SK-N-SH treated with all-trans-retinoic acid at 6 μM for 48 hours (cell line): Measurements from ENCODE around the gene YIPF1.
"Not testable (repeated sequence)": the region's sequence is repeated elsewhere in the genome, so short reads cannot be mapped to it uniquely, and the experiment has no call there.

Source experiments
- ATAC-seq: fragments of 200-7000 bp; cut with Tn5 transposase; 3 replicates; pipeline ENCODE4 v1.9.1; 2020; ENCODE audit warnings: mild to moderate bottlenecking, moderate library complexity
- ARNTL ChIP-seq: fragments of 450-650 bp; formaldehyde crosslinking; IDR thresholded peaks from 2 replicates; pipeline ENCODE4 v1.5.0; 2020; ENCODE audit warnings: low read depth, mild to moderate bottlenecking, moderate library complexity, borderline replicate concordance
- BACH2 ChIP-seq: fragments of 250-450 bp; sonication (Bioruptor Pico); IDR thresholded peaks from 2 replicates; pipeline ENCODE4 v1.9.0; 2021; ENCODE audit warnings: mild to moderate bottlenecking, borderline replicate concordance
- CREB5 ChIP-seq: fragments of 250-450 bp; sonication (Bioruptor Pico); IDR thresholded peaks from 2 replicates; pipeline ENCODE4 v1.5.1; 2020; ENCODE audit warnings: low read depth, mild to moderate bottlenecking, moderate library complexity
- CSDC2 ChIP-seq: fragments of 250-450 bp; sonication (Bioruptor Pico); IDR thresholded peaks from 2 replicates; pipeline ENCODE4 v1.5.0; 2020; ENCODE audit warnings: mild to moderate bottlenecking, moderate library complexity
- CSRNP3 ChIP-seq: fragments of 250-450 bp; sonication (Bioruptor Pico); IDR thresholded peaks from 2 replicates; pipeline ENCODE4 v1.5.1; 2021; ENCODE audit warnings: mild to moderate bottlenecking, moderate library complexity
- ESRRG ChIP-seq: fragments of 250-450 bp; sonication (Bioruptor Pico); IDR thresholded peaks from 2 replicates; pipeline ENCODE4 v1.6.1; 2021; ENCODE audit warnings: mild to moderate bottlenecking
- GLIS3 ChIP-seq: fragments of 250-450 bp; sonication (Bioruptor Pico); IDR thresholded peaks from 2 replicates; pipeline ENCODE4 v1.5.0; 2020; ENCODE audit warnings: mild to moderate bottlenecking, moderate library complexity
- ISL1 ChIP-seq: fragments of 250-450 bp; sonication (Bioruptor Pico); IDR thresholded peaks from 2 replicates; pipeline ENCODE4 v2.1.2; 2022; ENCODE audit warnings: mild to moderate bottlenecking, moderate library complexity
- OSR1 ChIP-seq: fragments of 250-450 bp; sonication (Bioruptor Pico); IDR thresholded peaks from 2 replicates; pipeline ENCODE4 v1.8.0; 2022; ENCODE audit warnings: moderate library complexity, mild to moderate bottlenecking, inconsistent platforms
- PATZ1 ChIP-seq: fragments of 250-450 bp; sonication (Bioruptor Pico); IDR thresholded peaks from 2 replicates; pipeline ENCODE4 v1.8.0; 2020; ENCODE audit warnings: mild to moderate bottlenecking, moderate library complexity, borderline replicate concordance
- POU6F1 ChIP-seq: fragments of 250-450 bp; sonication (Bioruptor Pico); IDR thresholded peaks from 2 replicates; pipeline ENCODE4 v1.8.0; 2021; ENCODE audit warnings: low read depth, mild to moderate bottlenecking, moderate library complexity, borderline replicate concordance
- PPARA ChIP-seq: fragments of 250-450 bp; sonication (Bioruptor Pico); IDR thresholded peaks from 2 replicates; pipeline ENCODE4 v1.5.0; 2020; ENCODE audit warnings: mild to moderate bottlenecking, borderline replicate concordance
- RARB ChIP-seq: fragments of 250-450 bp; sonication (Bioruptor Pico); IDR thresholded peaks from 2 replicates; pipeline ENCODE4 v1.8.0; 2021; ENCODE audit warnings: mild to moderate bottlenecking, moderate library complexity
- TCF4 ChIP-seq: fragments of 250-450 bp; sonication (Bioruptor Pico); IDR thresholded peaks from 2 replicates; pipeline ENCODE4 v1.8.0; 2021; ENCODE audit warnings: mild to moderate bottlenecking, moderate library complexity, borderline replicate concordance
- TOX ChIP-seq: fragments of 250-450 bp; sonication (Bioruptor Pico); IDR thresholded peaks from 2 replicates; pipeline ENCODE4 v1.8.0; 2021; ENCODE audit warnings: mild to moderate bottlenecking, moderate library complexity, borderline replicate concordance
- TSHZ2 ChIP-seq: fragments of 250-450 bp; sonication (Bioruptor Pico); IDR thresholded peaks from 2 replicates; pipeline ENCODE4 v1.5.0; 2020; ENCODE audit warnings: mild to moderate bottlenecking, moderate library complexity
- ZC3H10 ChIP-seq: fragments of 250-450 bp; sonication (Bioruptor Pico); IDR thresholded peaks from 2 replicates; pipeline ENCODE4 v1.5.1; 2021; ENCODE audit warnings: mild to moderate bottlenecking, moderate library complexity
- ZFP3 ChIP-seq: fragments of 250-450 bp; sonication (Bioruptor Pico); IDR thresholded peaks from 2 replicates; pipeline ENCODE4 v1.5.0; 2020; ENCODE audit warnings: mild to moderate bottlenecking, moderate library complexity
- ZFP30 ChIP-seq: fragments of 450-650 bp; formaldehyde crosslinking; IDR thresholded peaks from 2 replicates; pipeline ENCODE4 v1.5.0; 2022; ENCODE audit warnings: mild to moderate bottlenecking, moderate library complexity
- ZNF565 ChIP-seq: fragments of 450-650 bp; formaldehyde crosslinking; conservative IDR thresholded peaks from 2 replicates; pipeline ENCODE4 v1.5.0; 2020; ENCODE audit warnings: low read depth, mild to moderate bottlenecking, moderate library complexity
- ZNF70 ChIP-seq: fragments of 450-650 bp; formaldehyde crosslinking; IDR thresholded peaks from 2 replicates; pipeline ENCODE4 v1.5.0; 2020; ENCODE audit warnings: mild to moderate bottlenecking, moderate library complexity
- ZNF8 ChIP-seq: fragments of 450-650 bp; formaldehyde crosslinking; IDR thresholded peaks from 2 replicates; pipeline ENCODE4 v1.5.0; 2020; ENCODE audit warnings: mild to moderate bottlenecking, moderate library complexity

The YIPF1 gene

GRCh38 chr1:53821380-53821779 lies 68.2 kb downstream of the YIPF1 start:
- ATAC-seq, result 0 out of 3 replicates have a peak, but pooled peaks have one; percentile 22
- TF ChIP-seq ZC3H10 (CRISPR knock-in tag), result no peak
- no peak for TF ChIP-seq TCF4 (CRISPR knock-in tag)
- no peak for TF ChIP-seq ARNTL
- TF ChIP-seq BACH2 (CRISPR knock-in tag), result no peak
- TF ChIP-seq OSR1, result no peak
- TF ChIP-seq TSHZ2, result no peak
- TF ChIP-seq TOX (CRISPR knock-in tag), result no peak
- TF ChIP-seq CSRNP3, result no peak
- no peak for TF ChIP-seq CSDC2
- no peak for TF ChIP-seq GLIS3
- no peak for TF ChIP-seq ZFP3
- no peak for TF ChIP-seq ZFP30 (CRISPR knock-in tag)
- no peak for TF ChIP-seq ISL1 (CRISPR knock-in tag)
- no peak for TF ChIP-seq ZNF70
- TF ChIP-seq ESRRG (CRISPR knock-in tag), result no peak
- no peak for TF ChIP-seq ZNF565 (CRISPR knock-in tag)
- TF ChIP-seq RARB (CRISPR knock-in tag), result no peak
- TF ChIP-seq POU6F1, result no peak
- TF ChIP-seq PPARA (CRISPR knock-in tag), result no peak
- TF ChIP-seq PATZ1 (CRISPR knock-in tag), result no peak
- TF ChIP-seq, all 23 proteins: peak for 0

- TF ChIP-seq BACH2 (CRISPR knock-in tag) (no peak), ARNTL (no peak), CREB5 (CRISPR knock-in tag) (no peak), ZFP3 (no peak), ZC3H10 (CRISPR knock-in tag) (no peak), PPARA (CRISPR knock-in tag) (no peak), ZNF8 (CRISPR knock-in tag) (no peak), CSDC2 (no peak), ESRRG (CRISPR knock-in tag) (no peak), ZNF565 (CRISPR knock-in tag) (no peak)
- no peak for ATAC-seq
These were observed 70.2 kb downstream of the YIPF1 start for GRCh38 chr1:53819387-53819786.

- ATAC-seq, result not testable (repeated sequence)
These were observed 73.0 kb downstream of the YIPF1 start for GRCh38 chr1:53816584-53816983.

- ATAC-seq, result not testable (repeated sequence)
These were observed 74.1 kb downstream of the YIPF1 start for GRCh38 chr1:53815484-53815883.
